HCT116 (cell line): ENCODE results near the gene CTNNAL1. TPM values are rescaled to one million over a fixed set of nuclear protein-coding genes. Genes with fewer than 3 reads are reported as not detected.
A peak's percentile ranks its signal among the peaks of the same experiment; 100 is the strongest.

Experiments used
- ATAC-seq: fragments of 200-7000 bp; cut with Tn5 transposase; 2 replicates; pipeline ENCODE4 v1.9.1; 2020; ENCODE audit warnings: mild to moderate bottlenecking, moderate library complexity
- BruUV-seq: library from RNA; stranded (reverse); fragments of 400-500 nt; replicated peaks from 2 replicates; lab custom pipeline; 2021; lab: Mats Ljungman, UMichigan
- CTCF ChIA-PET: fragments of 300-600 bp; sonication (Branson Sonifier 250); formaldehyde crosslinking; loops from one replicate; lab custom pipeline; 2021; ENCODE audit warnings: antibody characterized with exemption; lab: Charles Lee
- POLR2A ChIA-PET: fragments of 300-600, 350-600 bp; sonication (Branson Sonifier 250); formaldehyde crosslinking; loops from one replicate; lab custom pipeline; 2021; ENCODE audit warnings: antibody characterized with exemption; lab: Charles Lee
- RAD21 ChIA-PET, 2 experiments: fragments of 300-600 bp; sonication (Branson Sonifier 250); formaldehyde crosslinking; loops; one replicate each; lab custom pipeline; 2023; ENCODE audit warnings: low total read pairs in 2 of 2; ENCODE audit not compliant: uncharacterized antibody in 2 of 2, unreplicated experiment in 2 of 2, low non-redundant PET in 1 of 2; lab: Charles Lee
- DNase-seq: peaks from one replicate; pipeline ENCODE4 v3.0.0-alpha.2; 2010; ENCODE audit warnings: low read depth, low spot score
- H2AFZ ChIP-seq: fragments of 200-600 bp; shearing (Covaris generic), sonication (generic); 2 replicates; pipeline ENCODE4 v1.6.1; 2017; ENCODE audit warnings: low read depth, mixed run types, mixed read lengths, antibody characterized with exemption, low read length; ENCODE audit not compliant: poor library complexity, severe bottlenecking
- H3K27ac ChIP-seq: 2 replicates; pipeline ENCODE4 v1.5.1; 2012; ENCODE audit warnings: low read depth, low read length
- H3K27me3 ChIP-seq: fragments of 200-600 bp; sonication (generic); 2 replicates; pipeline ENCODE4 v1.6.1; 2016; ENCODE audit warnings: mixed run types, low read length, mixed read lengths; ENCODE audit not compliant: insufficient read depth
- H3K36me3 ChIP-seq, 2 experiments: fragments of 200-500 bp in 1 of 2; fragments of 200-600 bp in 1 of 2; sonication (Bioruptor generic) in 1 of 2; sonication (generic) in 1 of 2; 2 replicates each; pipeline versions ENCODE4 v1.5.1 to v1.6.1; 2014 to 2016; ENCODE audit warnings: low read length in 2 of 2, inconsistent platforms in 1 of 2, mixed read lengths in 1 of 2, mixed run types in 1 of 2; ENCODE audit not compliant: insufficient read depth in 2 of 2, control insufficient read depth in 1 of 2
- H3K4me1 ChIP-seq, 2 experiments: fragments of 200-600 bp in 1 of 2; sonication (generic) in 1 of 2; 2 replicates each; pipeline versions ENCODE4 v1.5.1 to v1.6.1; 2012 to 2017; ENCODE audit warnings: low read length in 2 of 2, inconsistent platforms in 1 of 2, mild to moderate bottlenecking in 1 of 2, mixed read lengths in 1 of 2, mixed run types in 1 of 2, moderate library complexity in 1 of 2; ENCODE audit not compliant: insufficient read depth in 2 of 2, control insufficient read depth in 1 of 2
- H3K4me2 ChIP-seq: fragments of 200-600 bp; sonication (generic); 2 replicates; pipeline ENCODE4 v1.6.1; 2017; ENCODE audit warnings: mixed run types, low read length, mixed read lengths
- H3K4me3 ChIP-seq, 2 experiments: fragments of 200-600 bp in 1 of 2; sonication (generic) in 1 of 2; replicated peaks in 1 of 2; 2 replicates each; pipeline ENCODE4 v1.5.1; 2011 to 2016; ENCODE audit warnings: low read length in 2 of 2, control low read depth in 1 of 2, low read depth in 1 of 2, mild to moderate bottlenecking in 1 of 2, mixed read lengths in 1 of 2, mixed run types in 1 of 2
- H3K79me2 ChIP-seq: fragments of 200-600 bp; sonication (generic); 2 replicates; pipeline ENCODE4 v1.6.1; 2017; ENCODE audit warnings: mild to moderate bottlenecking, mixed run types, low read length, moderate library complexity, mixed read lengths; ENCODE audit not compliant: insufficient read depth
- H3K9ac ChIP-seq: fragments of 200-600 bp; sonication (generic); 2 replicates; pipeline ENCODE4 v1.6.1; 2016; ENCODE audit warnings: low read length, mixed read lengths
- H3K9me2 ChIP-seq: fragments of 200-600 bp; sonication (generic), shearing (Covaris generic); 2 replicates; pipeline ENCODE4 v1.6.1; 2017; ENCODE audit warnings: mixed run types, mild to moderate bottlenecking, moderate library complexity; ENCODE audit not compliant: insufficient read depth
- H3K9me3 ChIP-seq, 2 experiments: fragments of 200-500 bp in 1 of 2; fragments of 200-600 bp in 1 of 2; sonication (Bioruptor generic) in 1 of 2; sonication (generic) in 1 of 2; 2 replicates each; pipeline ENCODE4 v1.6.1; 2014 to 2017; ENCODE audit warnings: low read length in 2 of 2, mixed read lengths in 2 of 2, inconsistent platforms in 1 of 2, low read depth in 1 of 2, mild to moderate bottlenecking in 1 of 2, mixed run types in 1 of 2, moderate library complexity in 1 of 2; ENCODE audit not compliant: control insufficient read depth in 1 of 2, insufficient read depth in 1 of 2
- H4K20me1 ChIP-seq: fragments of 200-600 bp; sonication (generic), shearing (Covaris generic); 2 replicates; pipeline ENCODE4 v1.6.1; 2017; ENCODE audit warnings: mixed run types, mild to moderate bottlenecking, moderate library complexity; ENCODE audit not compliant: insufficient read depth
- CBX3 ChIP-seq: IDR thresholded peaks from 2 replicates; pipeline ENCODE4 v1.6.1; 2012; ENCODE audit warnings: low read depth
- CTCF ChIP-seq, 3 experiments: fragments of 200-600 bp in 1 of 3; sonication (generic) in 1 of 3; IDR thresholded peaks in 2 of 3; conservative IDR thresholded peaks in 1 of 3; 2 replicates each; pipeline ENCODE4 v1.5.1; 2012 to 2017; ENCODE audit warnings: low read depth in 2 of 3, low read length in 2 of 3, antibody characterized with exemption in 1 of 3, borderline replicate concordance in 1 of 3, control low read depth in 1 of 3, mild to moderate bottlenecking in 1 of 3, mixed read lengths in 1 of 3, mixed run types in 1 of 3, moderate library complexity in 1 of 3; ENCODE audit not compliant: insufficient read depth in 1 of 3
- EGR1 ChIP-seq: IDR thresholded peaks from 2 replicates; pipeline ENCODE4 v1.6.1; 2012; ENCODE audit warnings: low read depth
- ELF1 ChIP-seq: IDR thresholded peaks from 2 replicates; pipeline ENCODE4 v1.6.1; 2012; ENCODE audit warnings: low read depth, borderline replicate concordance
- EZH2 ChIP-seq: fragments of 200-600 bp; sonication (generic); IDR thresholded peaks from 2 replicates; pipeline ENCODE4 v1.6.1; 2017; ENCODE audit warnings: antibody characterized with exemption, mixed run types
- EZH2phosphoT487 ChIP-seq: fragments of 200-600 bp; IDR thresholded peaks from 2 replicates; pipeline ENCODE4 v1.6.1; 2018; ENCODE audit warnings: antibody characterized with exemption, borderline replicate concordance
- JUND ChIP-seq: IDR thresholded peaks from 2 replicates; pipeline ENCODE4 v1.6.1; 2012
- POLR2AphosphoS5 ChIP-seq: IDR thresholded peaks from 2 replicates; pipeline ENCODE4 v1.6.1; 2011; ENCODE audit warnings: mild to moderate bottlenecking, low read depth, low read length, moderate library complexity
- RAD21 ChIP-seq: IDR thresholded peaks from 2 replicates; pipeline ENCODE4 v1.6.1; 2012; ENCODE audit warnings: low read depth, mild to moderate bottlenecking
- SIN3A ChIP-seq: IDR thresholded peaks from 2 replicates; pipeline ENCODE4 v1.6.1; 2012; ENCODE audit warnings: low read depth
- SP1 ChIP-seq: IDR thresholded peaks from 2 replicates; pipeline ENCODE4 v1.6.1; 2012; ENCODE audit warnings: low read depth
- TCF7L2 ChIP-seq: IDR thresholded peaks from 2 replicates; pipeline ENCODE4 v1.7.0; 2011; ENCODE audit warnings: borderline replicate concordance, inconsistent platforms; ENCODE audit not compliant: insufficient read depth, insufficient read length; ENCODE audit errors: extremely low read depth
- YY1 ChIP-seq: IDR thresholded peaks from 2 replicates; pipeline ENCODE4 v1.6.1; 2011; ENCODE audit warnings: low read length, low read depth, moderate library complexity, mild to moderate bottlenecking; ENCODE audit not compliant: insufficient replicate concordance; ENCODE audit errors: extremely low read depth
- ZFX ChIP-seq: fragments of 450-650 bp; IDR thresholded peaks from 2 replicates; pipeline ENCODE4 v1.6.1; 2017
- ZNF274 ChIP-seq: fragments of 200-500 bp; sonication (Bioruptor generic); IDR thresholded peaks from 2 replicates; pipeline ENCODE4 v1.6.1; 2014; ENCODE audit warnings: mild to moderate bottlenecking, low read depth, low read length, inconsistent platforms
- intact Hi-C: fragments of 100-400 bp; cut with micrococcal nuclease; formaldehyde crosslinking; loops from 2 replicates; pipeline ENCODE4 v1.10.0; 2022
- total RNA-seq: library from RNA; stranded (reverse); gene quantifications from one replicate; pipeline ENCODE4 v1.2.1, GENCODE V29; 2021; ENCODE audit not compliant: unreplicated experiment
- TF ChIP-seq, protein P1 (sequence below): IDR thresholded peaks from 2 replicates; pipeline ENCODE4 v1.6.1; 2012
- TF ChIP-seq, protein P2 (sequence below): IDR thresholded peaks from 2 replicates; pipeline ENCODE4 v1.6.1; 2012; ENCODE audit warnings: low read depth
- TF ChIP-seq, protein P3 (sequence below): IDR thresholded peaks from 2 replicates; pipeline ENCODE4 v1.6.1; 2011; ENCODE audit warnings: mild to moderate bottlenecking, low read length, moderate library complexity; ENCODE audit not compliant: insufficient replicate concordance; ENCODE audit errors: extremely low read depth

The CTNNAL1 gene
- total RNA-seq, 1 experiment from 2014 or later: 87.2 TPM

- TF ChIP-seq EZH2phosphoT487: no peak
- TF ChIP-seq CBX3: no peak
- TF ChIP-seq SP1: no peak
- TF ChIP-seq, all 23 proteins: peak for 0
Measured at GRCh38 chr9:109011231-109011671, 2.0 kb downstream of the CTNNAL1 start (continued).

- Histone ChIP-seq H2AFZ (no peak overlapping the region), H3K79me2 (peaks cover 74% of the 10 kb centered on the region), H3K4me3 (no peak overlapping the region), H3K27me3 (no peaks in the 10 kb centered on the region), H3K9me3 (no peaks in the 10 kb centered on the region), H3K27ac (no peak overlapping the region; the same call in 1 of the 2 replicates), H3K4me2 (peak overlapping the region; percentile 83), H3K9me2 (no peaks in the 10 kb centered on the region), H3K9ac (0 out of 2 replicates have a peak overlapping the region, but pooled peaks have one; percentile 85), H4K20me1 (peaks cover 4% of the 10 kb centered on the region; the same call in 1 of the 2 replicates), H3K36me3 (peaks cover 0 to 7% of the 10 kb centered on the region in 2 experiments; a peak in 1 of 4 replicates), H3K4me1 (peaks cover 35 to 48% of the 10 kb centered on the region in 2 experiments)
- ATAC-seq (no peak), DNase-seq (peak; percentile 57)
- ChIA-PET CTCF (no interaction called here), RAD21 (no interaction called here), POLR2A (no interaction called here)
- intact Hi-C loops: loop anchor here (5.0 kb wide), 1 partner anchor 97 kb away; no protein-coding TSS in a partner anchor
- BruUV-seq: no TSS peak
- TF ChIP-seq SIN3A (no peak), POLR2AphosphoS5 (no peak), EGR1 (no peak), ZNF274 (no peak), CBX3 (no peak), JUND (peak; percentile 70), RAD21 (no peak), YY1 (no peak), ZFX (no peak), EZH2 (no peak), ELF1 (no peak), CTCF (IDR thresholded peaks at IDR 0.05 in 2 of 3, conservative IDR thresholded peaks at IDR 0.05 in 1 of 3; ENCODE audit: borderline replicate concordance in 1 of 3, insufficient read depth in 1 of 3, low read depth in 2 of 3, low read length in 2 of 3) (no peak), TCF7L2 (no peak), EZH2phosphoT487 (no peak)
- TF ChIP-seq, protein P1, sequence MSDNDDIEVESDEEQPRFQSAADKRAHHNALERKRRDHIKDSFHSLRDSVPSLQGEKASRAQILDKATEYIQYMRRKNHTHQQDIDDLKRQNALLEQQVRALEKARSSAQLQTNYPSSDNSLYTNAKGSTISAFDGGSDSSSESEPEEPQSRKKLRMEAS: peak; percentile 35; the same call in 1 of the 2 replicates
- TF ChIP-seq, protein P2, sequence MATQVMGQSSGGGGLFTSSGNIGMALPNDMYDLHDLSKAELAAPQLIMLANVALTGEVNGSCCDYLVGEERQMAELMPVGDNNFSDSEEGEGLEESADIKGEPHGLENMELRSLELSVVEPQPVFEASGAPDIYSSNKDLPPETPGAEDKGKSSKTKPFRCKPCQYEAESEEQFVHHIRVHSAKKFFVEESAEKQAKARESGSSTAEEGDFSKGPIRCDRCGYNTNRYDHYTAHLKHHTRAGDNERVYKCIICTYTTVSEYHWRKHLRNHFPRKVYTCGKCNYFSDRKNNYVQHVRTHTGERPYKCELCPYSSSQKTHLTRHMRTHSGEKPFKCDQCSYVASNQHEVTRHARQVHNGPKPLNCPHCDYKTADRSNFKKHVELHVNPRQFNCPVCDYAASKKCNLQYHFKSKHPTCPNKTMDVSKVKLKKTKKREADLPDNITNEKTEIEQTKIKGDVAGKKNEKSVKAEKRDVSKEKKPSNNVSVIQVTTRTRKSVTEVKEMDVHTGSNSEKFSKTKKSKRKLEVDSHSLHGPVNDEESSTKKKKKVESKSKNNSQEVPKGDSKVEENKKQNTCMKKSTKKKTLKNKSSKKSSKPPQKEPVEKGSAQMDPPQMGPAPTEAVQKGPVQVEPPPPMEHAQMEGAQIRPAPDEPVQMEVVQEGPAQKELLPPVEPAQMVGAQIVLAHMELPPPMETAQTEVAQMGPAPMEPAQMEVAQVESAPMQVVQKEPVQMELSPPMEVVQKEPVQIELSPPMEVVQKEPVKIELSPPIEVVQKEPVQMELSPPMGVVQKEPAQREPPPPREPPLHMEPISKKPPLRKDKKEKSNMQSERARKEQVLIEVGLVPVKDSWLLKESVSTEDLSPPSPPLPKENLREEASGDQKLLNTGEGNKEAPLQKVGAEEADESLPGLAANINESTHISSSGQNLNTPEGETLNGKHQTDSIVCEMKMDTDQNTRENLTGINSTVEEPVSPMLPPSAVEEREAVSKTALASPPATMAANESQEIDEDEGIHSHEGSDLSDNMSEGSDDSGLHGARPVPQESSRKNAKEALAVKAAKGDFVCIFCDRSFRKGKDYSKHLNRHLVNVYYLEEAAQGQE: no peak
- TF ChIP-seq, protein P3, sequence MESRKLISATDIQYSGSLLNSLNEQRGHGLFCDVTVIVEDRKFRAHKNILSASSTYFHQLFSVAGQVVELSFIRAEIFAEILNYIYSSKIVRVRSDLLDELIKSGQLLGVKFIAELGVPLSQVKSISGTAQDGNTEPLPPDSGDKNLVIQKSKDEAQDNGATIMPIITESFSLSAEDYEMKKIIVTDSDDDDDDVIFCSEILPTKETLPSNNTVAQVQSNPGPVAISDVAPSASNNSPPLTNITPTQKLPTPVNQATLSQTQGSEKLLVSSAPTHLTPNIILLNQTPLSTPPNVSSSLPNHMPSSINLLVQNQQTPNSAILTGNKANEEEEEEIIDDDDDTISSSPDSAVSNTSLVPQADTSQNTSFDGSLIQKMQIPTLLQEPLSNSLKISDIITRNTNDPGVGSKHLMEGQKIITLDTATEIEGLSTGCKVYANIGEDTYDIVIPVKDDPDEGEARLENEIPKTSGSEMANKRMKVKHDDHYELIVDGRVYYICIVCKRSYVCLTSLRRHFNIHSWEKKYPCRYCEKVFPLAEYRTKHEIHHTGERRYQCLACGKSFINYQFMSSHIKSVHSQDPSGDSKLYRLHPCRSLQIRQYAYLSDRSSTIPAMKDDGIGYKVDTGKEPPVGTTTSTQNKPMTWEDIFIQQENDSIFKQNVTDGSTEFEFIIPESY: no peak
Measured at GRCh38 chr9:109010746-109011145, 2.6 kb downstream of the CTNNAL1 start.
